ENCODE data around the gene PRR13.

DNA sequence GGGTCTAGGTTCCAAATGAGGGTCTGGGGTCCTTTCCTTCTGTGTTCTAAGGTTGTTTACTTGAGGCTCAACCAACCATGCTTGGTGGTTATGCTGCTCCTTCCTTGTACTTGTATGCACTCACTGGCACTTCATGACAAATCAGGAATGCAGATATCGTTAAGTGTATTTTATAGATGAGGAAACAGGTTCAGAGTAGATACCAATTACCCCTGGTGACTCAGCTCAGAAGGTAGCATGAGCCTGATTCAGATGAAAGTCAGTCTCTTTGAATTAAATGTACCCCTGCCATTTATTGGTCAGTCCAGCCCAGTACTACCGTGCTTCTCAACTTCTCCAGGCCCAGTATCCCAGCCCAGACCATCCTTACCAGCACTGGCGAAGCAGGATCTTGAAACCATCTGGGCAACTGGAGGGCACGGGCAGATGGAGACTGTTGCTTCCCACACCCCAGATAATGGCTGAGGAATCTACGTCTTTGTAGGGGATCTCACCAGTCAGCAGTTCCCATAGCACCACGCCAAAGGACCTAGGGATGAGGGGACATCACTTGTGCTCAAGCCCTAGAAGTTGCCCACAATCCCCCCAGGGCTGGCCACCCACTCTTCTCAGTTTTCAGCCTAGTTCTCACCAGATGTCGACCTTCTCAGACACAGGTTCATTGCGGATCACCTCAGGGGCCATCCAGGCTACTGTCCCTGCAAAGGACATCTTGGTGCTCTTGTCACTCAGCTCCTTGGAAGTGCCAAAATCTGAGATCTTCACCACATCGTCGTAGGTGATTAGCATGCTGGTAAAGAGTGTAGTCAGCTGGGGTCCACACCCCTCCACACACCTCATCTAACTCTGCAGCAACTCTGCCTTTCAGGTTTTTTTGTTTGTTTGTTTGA, 43.4 kb downstream of the PRR13 start:
- TF ChIP-seq POLR2A (IDR thresholded peaks at IDR 0.05; ENCODE audit: low read length), result no peak
- no peak for TF ChIP-seq GATA1 (IDR thresholded peaks at IDR 0.05; ENCODE audit: low read depth, low read length)

Measured in erythroblast (primary cell).